K562 (cell line): ENCODE results near the gene PDCD6IP. TPM values are rescaled to one million over a fixed set of nuclear protein-coding genes. Genes with fewer than 3 reads are reported as not detected.
A peak's percentile ranks its signal among the peaks of the same experiment; 100 is the strongest.

Source experiments
- CHD4 ChIP-seq: fragments of 200-600 bp; sonication (generic); IDR thresholded peaks from 3 replicates; pipeline ENCODE4 v1.6.1; 2012; ENCODE audit warnings: low read depth, mild to moderate bottlenecking, mixed read lengths, low read length, inconsistent platforms; ENCODE audit not compliant: insufficient read depth, insufficient replicate concordance, poor library complexity, severe bottlenecking
- HIVEP1 ChIP-seq: fragments of 250-450 bp; sonication (Bioruptor Pico); IDR thresholded peaks from 2 replicates; pipeline ENCODE4 v1.4.0; 2020; ENCODE audit warnings: mild to moderate bottlenecking
- HMG20A ChIP-seq: fragments of 450-650 bp; formaldehyde crosslinking; conservative IDR thresholded peaks from 2 replicates; pipeline ENCODE4 v1.4.0; 2020; ENCODE audit warnings: mild to moderate bottlenecking, mixed read lengths
- JUND ChIP-seq, 2 experiments: IDR thresholded peaks; 2 replicates in 1 of 2; 3 replicates in 1 of 2; pipeline ENCODE4 v1.6.1; 2011; ENCODE audit warnings: borderline replicate concordance in 2 of 2, low read depth in 2 of 2, low read length in 2 of 2, improper control_type of control experiment in 1 of 2, missing biosample characterization in 1 of 2, missing genetic modification characterization in 1 of 2, missing genetic modification reagents in 1 of 2
- MCM2 ChIP-seq: fragments of 450-650 bp; IDR thresholded peaks from 2 replicates; pipeline ENCODE4 v1.6.1; 2017; ENCODE audit warnings: low read depth, mild to moderate bottlenecking
- MEIS2 ChIP-seq: fragments of 450-650 bp; IDR thresholded peaks from 2 replicates; pipeline ENCODE4 v1.6.1; 2014; ENCODE audit warnings: mild to moderate bottlenecking; ENCODE audit not compliant: partially characterized antibody
- MYC ChIP-seq, 2 experiments: fragments of 250-450 bp in 1 of 2; sonication (Bioruptor Pico) in 1 of 2; IDR thresholded peaks; 2 replicates each; pipeline versions ENCODE4 v1.5.1 to v1.6.1; 2012 to 2021; ENCODE audit warnings: low read depth in 2 of 2, borderline replicate concordance in 1 of 2, improper control_type of control experiment in 1 of 2, low read length in 1 of 2, mild to moderate bottlenecking in 1 of 2, moderate library complexity in 1 of 2
- NR0B1 ChIP-seq: fragments of 450-650 bp; IDR thresholded peaks from one replicate; pipeline ENCODE4 v1.6.1; 2018; ENCODE audit warnings: mild to moderate bottlenecking, moderate library complexity; ENCODE audit not compliant: partially characterized antibody
- RFX1 ChIP-seq: fragments of 450-650 bp; IDR thresholded peaks from 2 replicates; pipeline ENCODE4 v1.6.1; 2016; ENCODE audit warnings: mild to moderate bottlenecking, moderate library complexity
- SP1 ChIP-seq: sonication (generic); formaldehyde crosslinking; IDR thresholded peaks from 2 replicates; pipeline ENCODE4 v1.8.1; 2022; ENCODE audit warnings: mild to moderate bottlenecking, missing genetic modification reagents
- TAF7 ChIP-seq: fragments of 450-650 bp; IDR thresholded peaks from 2 replicates; pipeline ENCODE4 v1.6.1; 2016; ENCODE audit warnings: missing genetic modification characterization, missing compliant biosample characterization
- ZC3H4 ChIP-seq: sonication (generic); formaldehyde crosslinking; IDR thresholded peaks from 2 replicates; pipeline ENCODE4 v1.9.0; 2021; ENCODE audit warnings: missing genetic modification reagents, borderline replicate concordance
- ZKSCAN1 ChIP-seq: fragments of 150-350 bp; IDR thresholded peaks from 2 replicates; pipeline ENCODE4 v1.6.1; 2016; ENCODE audit warnings: low read depth, low read length
- ZNF589 ChIP-seq: fragments of 200-800 bp; sonication (Bioruptor generic); IDR thresholded peaks from 2 replicates; pipeline ENCODE4 v1.6.1; 2016; ENCODE audit warnings: low read depth, missing genetic modification characterization, missing compliant biosample characterization
- polyA plus RNA-seq, 8 experiments: library from polyadenylated mRNA; depleted of rRNA in 4 of 8; stranded (reverse) in 5 of 8; unstranded in 3 of 8; fragments of >200 nt; fragmentation: Nextera tagmentation in 2 of 8; fragmentation: Illumina TruSeq in 1 of 8; extraction: Ambion mirVana in 2 of 8; extraction: Trizol in 1 of 8; gene quantifications; 2 replicates each; pipeline versions ENCODE4 v1.2.1 to v1.2.3, GENCODE V29; 2011 to 2014; ENCODE audit warnings: inconsistent platforms in 1 of 8, missing spikeins in 1 of 8
- total RNA-seq, 7 experiments: library from RNA; depleted of rRNA in 6 of 7; stranded (reverse); fragments of >200 nt in 6 of 7; fragmentation: Illumina TruSeq in 2 of 7; extraction: Trizol in 2 of 7; gene quantifications; 2 replicates each; pipeline versions ENCODE4 v1.2.1 to v1.2.3, GENCODE V29; 2011 to 2021; ENCODE audit warnings: low replicate concordance in 1 of 7
- TF ChIP-seq, protein P1 (sequence below), 2 experiments: fragments of 250-450 bp in 1 of 2; fragments of 450-650 bp in 1 of 2; sonication (Bioruptor Pico) in 1 of 2; IDR thresholded peaks; 2 replicates each; pipeline versions ENCODE4 v1.6.1 to v1.8.0; 2016 to 2021; ENCODE audit warnings: mild to moderate bottlenecking in 2 of 2, moderate library complexity in 2 of 2, missing compliant biosample characterization in 1 of 2, missing genetic modification characterization in 1 of 2
- TF ChIP-seq, protein P2 (sequence below): fragments of 450-650 bp; IDR thresholded peaks from 2 replicates; pipeline ENCODE4 v1.6.1; 2017; ENCODE audit warnings: antibody characterized with exemption, mild to moderate bottlenecking

PDCD6IP gene
- total and polyA plus RNA-seq, 9 of the 15 experiments (the other 6 are each of a cell fraction or from before 2014, with no cell fraction given): 40.2 to 302 (median 122) TPM

GRCh38 chr3:33915796-33916546, 117.5 kb downstream of the PDCD6IP start (continued):
- peak; percentile 48; the same call in 1 of the 2 replicates for TF ChIP-seq JUND (IDR thresholded peaks at IDR 0.05; ENCODE audit: borderline replicate concordance, low read depth, low read length)
- peak; percentile 27; the same call in 1 of the 3 replicates for TF ChIP-seq JUND (tag; IDR thresholded peaks at IDR 0.05; ENCODE audit: borderline replicate concordance, low read depth, low read length)
- peak; percentile 85 for TF ChIP-seq MEIS2
- TF ChIP-seq RFX1: peak; percentile 34; the same call in 1 of the 2 replicates
- TF ChIP-seq, protein P1, sequence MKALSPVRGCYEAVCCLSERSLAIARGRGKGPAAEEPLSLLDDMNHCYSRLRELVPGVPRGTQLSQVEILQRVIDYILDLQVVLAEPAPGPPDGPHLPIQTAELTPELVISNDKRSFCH (CRISPR knock-in tag; IDR thresholded peaks at IDR 0.05): no peak
- TF ChIP-seq, protein P1 (tag; IDR thresholded peaks at IDR 0.05): no peak
- TF ChIP-seq NR0B1: no peak
- peak; percentile 37; the same call in 1 of the 2 replicates for TF ChIP-seq ZKSCAN1
- no peak for TF ChIP-seq MCM2
- TF ChIP-seq SP1 (CRISPR knock-in tag): no peak
- TF ChIP-seq MYC (IDR thresholded peaks at IDR 0.05; ENCODE audit: low read depth, low read length): 0 out of 2 replicates have a peak, but pooled peaks have one; percentile 16
- TF ChIP-seq MYC (CRISPR knock-in tag; IDR thresholded peaks at IDR 0.05; ENCODE audit: borderline replicate concordance, low read depth): no peak
- no peak for TF ChIP-seq ZC3H4 (CRISPR knock-in tag)
- no peak for TF ChIP-seq HMG20A (CRISPR knock-in tag)
- TF ChIP-seq TAF7 (tag): no peak
- TF ChIP-seq HIVEP1 (CRISPR knock-in tag): 0 out of 2 replicates have a peak, but pooled peaks have one; percentile 21
- TF ChIP-seq, protein P2, sequence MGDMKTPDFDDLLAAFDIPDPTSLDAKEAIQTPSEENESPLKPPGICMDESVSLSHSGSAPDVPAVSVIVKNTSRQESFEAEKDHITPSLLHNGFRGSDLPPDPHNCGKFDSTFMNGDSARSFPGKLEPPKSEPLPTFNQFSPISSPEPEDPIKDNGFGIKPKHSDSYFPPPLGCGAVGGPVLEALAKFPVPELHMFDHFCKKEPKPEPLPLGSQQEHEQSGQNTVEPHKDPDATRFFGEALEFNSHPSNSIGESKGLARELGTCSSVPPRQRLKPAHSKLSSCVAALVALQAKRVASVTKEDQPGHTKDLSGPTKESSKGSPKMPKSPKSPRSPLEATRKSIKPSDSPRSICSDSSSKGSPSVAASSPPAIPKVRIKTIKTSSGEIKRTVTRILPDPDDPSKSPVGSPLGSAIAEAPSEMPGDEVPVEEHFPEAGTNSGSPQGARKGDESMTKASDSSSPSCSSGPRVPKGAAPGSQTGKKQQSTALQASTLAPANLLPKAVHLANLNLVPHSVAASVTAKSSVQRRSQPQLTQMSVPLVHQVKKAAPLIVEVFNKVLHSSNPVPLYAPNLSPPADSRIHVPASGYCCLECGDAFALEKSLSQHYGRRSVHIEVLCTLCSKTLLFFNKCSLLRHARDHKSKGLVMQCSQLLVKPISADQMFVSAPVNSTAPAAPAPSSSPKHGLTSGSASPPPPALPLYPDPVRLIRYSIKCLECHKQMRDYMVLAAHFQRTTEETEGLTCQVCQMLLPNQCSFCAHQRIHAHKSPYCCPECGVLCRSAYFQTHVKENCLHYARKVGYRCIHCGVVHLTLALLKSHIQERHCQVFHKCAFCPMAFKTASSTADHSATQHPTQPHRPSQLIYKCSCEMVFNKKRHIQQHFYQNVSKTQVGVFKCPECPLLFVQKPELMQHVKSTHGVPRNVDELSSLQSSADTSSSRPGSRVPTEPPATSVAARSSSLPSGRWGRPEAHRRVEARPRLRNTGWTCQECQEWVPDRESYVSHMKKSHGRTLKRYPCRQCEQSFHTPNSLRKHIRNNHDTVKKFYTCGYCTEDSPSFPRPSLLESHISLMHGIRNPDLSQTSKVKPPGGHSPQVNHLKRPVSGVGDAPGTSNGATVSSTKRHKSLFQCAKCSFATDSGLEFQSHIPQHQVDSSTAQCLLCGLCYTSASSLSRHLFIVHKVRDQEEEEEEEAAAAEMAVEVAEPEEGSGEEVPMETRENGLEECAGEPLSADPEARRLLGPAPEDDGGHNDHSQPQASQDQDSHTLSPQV: peak; percentile 41; the same call in 1 of the 2 replicates
- no peak for TF ChIP-seq ZNF589 (CRISPR knock-in tag)
- no peak for TF ChIP-seq CHD4
